A549 (cell line): Measurements from ENCODE around the gene LRRC4C. TPM values are rescaled to one million over a fixed set of nuclear protein-coding genes. Genes with fewer than 3 reads are reported as not detected.

Experiments used
- ATAC-seq, 2 experiments: fragments of 200-7000 bp in 1 of 2; fragments of >200 bp in 1 of 2; cut with Nextera tagmentation in 1 of 2; cut with Tn5 transposase in 1 of 2; 3 replicates each; pipeline versions ENCODE4 v1.8.0 to v1.9.1; 2018 to 2020; ENCODE audit warnings: mild to moderate bottlenecking in 1 of 2, moderate library complexity in 1 of 2
- CTCF ChIA-PET: fragments of 300-600 bp; sonication (Branson Sonifier 250); formaldehyde crosslinking; extraction: SDS; loops from one replicate; lab custom pipeline; 2021; ENCODE audit warnings: antibody characterized with exemption, inconsistent platforms; lab: Yijun Ruan, JAX
- POLR2A ChIA-PET: fragments of 350-600 bp; formaldehyde crosslinking; extraction: SDS; loops from one replicate; lab custom pipeline; 2021; ENCODE audit warnings: antibody characterized with exemption, inconsistent platforms; lab: Yijun Ruan, JAX
- DNase-seq, 2 experiments: peaks; one replicate each; pipeline versions ENCODE4 v3.0.0 to v3.0.0-alpha.2; 2011 to 2016; ENCODE audit warnings: low read depth in 1 of 2, low spot score in 1 of 2
- FAIRE-seq: peaks from 2 replicates; lab custom pipeline; 2011; peaks lifted over from hg19 to GRCh38; lab: Jason Lieb, UNC
- H3K27ac ChIP-seq, 2 experiments: fragments of >200 bp; sonication (Bioruptor Twin); formaldehyde crosslinking; 3 replicates each; pipeline ENCODE4 v1.5.1; 2016 to 2017
- H3K4me1 ChIP-seq: fragments of >200 bp; sonication (Bioruptor Twin); formaldehyde crosslinking; 3 replicates; pipeline ENCODE4 v1.6.1; 2016
- H3K4me2 ChIP-seq: fragments of >200 bp; sonication (Bioruptor Twin); formaldehyde crosslinking; 3 replicates; pipeline ENCODE4 v1.6.1; 2016
- H3K4me3 ChIP-seq: fragments of >200 bp; sonication (Bioruptor Twin); formaldehyde crosslinking; 3 replicates; pipeline ENCODE4 v1.5.1; 2016
- H3K9me3 ChIP-seq: fragments of >200 bp; sonication (Bioruptor Twin); formaldehyde crosslinking; 3 replicates; pipeline ENCODE4 v1.6.1; 2016
- BCL3 ChIP-seq: fragments of >200 bp; sonication (Bioruptor Twin); formaldehyde crosslinking; IDR thresholded peaks from 3 replicates; pipeline ENCODE4 v1.6.1; 2016
- CBX8 ChIP-seq: fragments of 200-600 bp; sonication (generic); IDR thresholded peaks from 2 replicates; pipeline ENCODE4 v1.6.1; 2016
- CHD2 ChIP-seq: fragments of 150-350 bp; IDR thresholded peaks from 2 replicates; pipeline ENCODE4 v1.6.1; 2014; ENCODE audit warnings: low read length; ENCODE audit not compliant: partially characterized antibody
- CHD4 ChIP-seq: fragments of 200-600 bp; sonication (generic); IDR thresholded peaks from 2 replicates; pipeline ENCODE4 v1.6.1; 2016; ENCODE audit warnings: antibody characterized with exemption, mild to moderate bottlenecking, borderline replicate concordance
- EHF ChIP-seq: fragments of 250-450 bp; sonication (Bioruptor Pico); IDR thresholded peaks from 2 replicates; pipeline ENCODE4 v1.5.0; 2020; ENCODE audit warnings: mild to moderate bottlenecking
- ESRRA ChIP-seq: fragments of 150-350 bp; IDR thresholded peaks from 2 replicates; pipeline ENCODE4 v1.6.1; 2014; ENCODE audit warnings: mild to moderate bottlenecking, low read length, borderline replicate concordance
- FOSB ChIP-seq: fragments of 250-450 bp; sonication (Bioruptor Pico); IDR thresholded peaks from 2 replicates; pipeline ENCODE4 v1.5.0; 2020; ENCODE audit warnings: mild to moderate bottlenecking, moderate library complexity
- FOSL2 ChIP-seq, 2 experiments: fragments of 450-650 bp in 1 of 2; fragments of >200 bp in 1 of 2; sonication (Bioruptor Twin) in 1 of 2; formaldehyde crosslinking; IDR thresholded peaks; 2 replicates each; pipeline versions ENCODE4 v1.5.0 to v1.6.1; 2016 to 2020; ENCODE audit warnings: mild to moderate bottlenecking in 1 of 2, moderate library complexity in 1 of 2
- HES2 ChIP-seq: fragments of >200 bp; sonication (Bioruptor Twin); formaldehyde crosslinking; IDR thresholded peaks from 2 replicates; pipeline ENCODE4 v1.6.1; 2016
- HOXA7 ChIP-seq: fragments of 250-450 bp; sonication (Bioruptor Pico); IDR thresholded peaks from 2 replicates; pipeline ENCODE4 v1.5.0; 2020; ENCODE audit warnings: mild to moderate bottlenecking, moderate library complexity
- JUN ChIP-seq, 2 experiments: fragments of >200 bp; sonication (Bioruptor Twin); formaldehyde crosslinking; IDR thresholded peaks; 2 replicates in 1 of 2; 3 replicates in 1 of 2; pipeline ENCODE4 v1.6.1; 2016 to 2017
- KDM1A ChIP-seq: fragments of 200-600 bp; sonication (generic); IDR thresholded peaks from 2 replicates; pipeline ENCODE4 v1.6.1; 2016; ENCODE audit warnings: low read depth, mild to moderate bottlenecking
- NFE2L2 ChIP-seq: fragments of 150-350 bp; conservative IDR thresholded peaks from 2 replicates; pipeline ENCODE4 v1.6.1; 2014; ENCODE audit warnings: low read length
- NR3C1 ChIP-seq: fragments of >200 bp; sonication (Bioruptor Twin); formaldehyde crosslinking; IDR thresholded peaks from 3 replicates; pipeline ENCODE4 v1.6.1; 2017
- PHF8 ChIP-seq: fragments of 200-600 bp; sonication (generic); IDR thresholded peaks from 2 replicates; pipeline ENCODE4 v1.6.1; 2016; ENCODE audit warnings: low read depth, mild to moderate bottlenecking, antibody characterized with exemption, moderate library complexity, borderline replicate concordance
- RCOR1 ChIP-seq: fragments of 150-350 bp; IDR thresholded peaks from 2 replicates; pipeline ENCODE4 v1.6.1; 2014; ENCODE audit warnings: antibody characterized with exemption, low read length, low read depth
- RFX5 ChIP-seq: fragments of 450-650 bp; IDR thresholded peaks from 2 replicates; pipeline ENCODE4 v1.7.1; 2014; ENCODE audit warnings: antibody characterized with exemption, mild to moderate bottlenecking, moderate library complexity
- RNF2 ChIP-seq: fragments of 200-600 bp; sonication (generic); IDR thresholded peaks from 2 replicates; pipeline ENCODE4 v1.6.1; 2016; ENCODE audit warnings: low read depth, mild to moderate bottlenecking, antibody characterized with exemption, moderate library complexity, borderline replicate concordance
- SMC3 ChIP-seq: fragments of >200 bp; sonication (Bioruptor Twin); formaldehyde crosslinking; IDR thresholded peaks from 3 replicates; pipeline ENCODE4 v1.6.1; 2018; ENCODE audit warnings: inconsistent platforms
- TFCP2L1 ChIP-seq: fragments of 250-450 bp; sonication (Bioruptor Pico); IDR thresholded peaks from 2 replicates; pipeline ENCODE4 v1.5.0; 2021; ENCODE audit warnings: mild to moderate bottlenecking
- ZC3H11A ChIP-seq: fragments of 450-650 bp; IDR thresholded peaks from 2 replicates; pipeline ENCODE4 v1.6.1; 2014; ENCODE audit warnings: antibody characterized with exemption, mild to moderate bottlenecking
- WGBS: methylation state at CpG from one replicate; pipeline ENCODE4 v1.1.6; 2017; ENCODE audit errors: missing lambda C conversion rate; 5-methylcytosine and 5-hydroxymethylcytosine counted together
- polyA plus RNA-seq, 4 experiments: library from polyadenylated mRNA; depleted of rRNA in 3 of 4; stranded (reverse); fragments of >200 nt; fragmentation: RNase III in 1 of 4; extraction: RNeasy Plus Mini Kit Qiagen cat#74134 plus additional on column Dnase treatment in 1 of 4; gene quantifications; 2 replicates in 3 of 4; 3 replicates in 1 of 4; pipeline ENCODE4 v1.2.3, GENCODE V29; 2011 to 2017
- TF ChIP-seq, protein P1 (sequence below): fragments of 250-450 bp; sonication (Bioruptor Pico); IDR thresholded peaks from 2 replicates; pipeline ENCODE4 v1.5.0; 2020; ENCODE audit warnings: low read depth, mild to moderate bottlenecking, moderate library complexity
- TF ChIP-seq, protein P2 (sequence below): fragments of >200 bp; sonication (Bioruptor Twin); formaldehyde crosslinking; IDR thresholded peaks from 3 replicates; pipeline ENCODE4 v1.5.1; 2016

LRRC4C gene
- polyA plus RNA-seq, 2 of the 4 experiments (the other 2 are of a cell fraction) = not detected

DNA sequence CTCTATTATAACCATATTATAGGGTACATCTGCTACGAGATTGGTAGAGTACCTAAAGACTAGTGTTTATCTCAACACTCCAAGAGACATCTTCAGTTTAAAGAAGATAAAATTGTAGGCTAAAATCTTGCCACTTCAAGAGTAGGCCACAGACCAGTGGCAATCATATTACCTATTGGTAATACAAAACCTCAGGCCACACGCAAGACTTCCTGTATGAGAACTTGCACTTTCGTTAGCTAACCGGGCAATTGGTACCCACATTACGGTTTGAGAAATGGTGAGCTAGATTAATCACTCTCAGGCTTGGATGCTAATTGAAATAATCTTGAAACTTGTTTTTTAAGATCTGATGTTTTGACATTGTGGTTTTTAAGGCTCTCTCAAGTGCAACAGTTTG, 772.7 kb downstream of the LRRC4C start:
- no peak for FAIRE-seq
- 45% methylated on average over 5 of the region's 5 CpGs for WGBS
- ChIA-PET CTCF (no interaction called here), POLR2A (no interaction called here)
- H3K9me3 ChIP-seq = no peaks in the 10 kb centered on the region; the same call in 1 of the 3 replicates
- H3K4me1 ChIP-seq = no peaks in the 10 kb centered on the region
- no peak overlapping the region for H3K4me2 ChIP-seq
- no peak overlapping the region for H3K27ac ChIP-seq
- no peak for ATAC-seq
- H3K4me3 ChIP-seq = no peak overlapping the region
- no peak for DNase-seq
- TF ChIP-seq RNF2 (no peak), BCL3 (no peak), NR3C1 (no peak), PHF8 (no peak), NFE2L2 (no peak), ESRRA (no peak)

DNA sequence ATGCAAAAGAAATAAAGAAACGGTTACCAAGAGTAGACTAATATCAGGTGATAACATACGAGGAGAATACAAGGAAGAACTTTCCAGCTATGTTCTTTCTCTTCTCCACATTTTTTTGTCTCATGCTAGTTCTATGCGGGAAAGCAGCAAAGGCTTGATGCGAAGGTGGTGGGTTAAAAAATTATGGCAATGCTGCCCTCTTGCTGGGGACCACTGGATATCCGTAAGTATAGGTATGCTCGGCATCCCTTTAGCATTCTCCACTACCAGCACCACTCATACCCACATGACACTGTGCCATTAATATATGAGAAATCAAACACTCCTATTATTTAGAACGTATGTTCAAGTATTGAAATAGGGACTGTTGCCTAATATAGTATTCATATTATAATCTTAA, 776.4 kb downstream of the LRRC4C start:
- no peaks in the 10 kb centered on the region; the same call in 2 of the 3 replicates for H3K9me3 ChIP-seq
- POLR2A ChIA-PET = no interaction called here
- H3K4me1 ChIP-seq = no peaks in the 10 kb centered on the region
- CTCF ChIA-PET = no interaction called here
- no peak for DNase-seq
- TF ChIP-seq RFX5 = no peak
- TF ChIP-seq ESRRA = no peak
- TF ChIP-seq NR3C1 = no peak
- TF ChIP-seq, protein P1, sequence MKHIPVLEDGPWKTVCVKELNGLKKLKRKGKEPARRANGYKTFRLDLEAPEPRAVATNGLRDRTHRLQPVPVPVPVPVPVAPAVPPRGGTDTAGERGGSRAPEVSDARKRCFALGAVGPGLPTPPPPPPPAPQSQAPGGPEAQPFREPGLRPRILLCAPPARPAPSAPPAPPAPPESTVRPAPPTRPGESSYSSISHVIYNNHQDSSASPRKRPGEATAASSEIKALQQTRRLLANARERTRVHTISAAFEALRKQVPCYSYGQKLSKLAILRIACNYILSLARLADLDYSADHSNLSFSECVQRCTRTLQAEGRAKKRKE (CRISPR knock-in tag) = no peak
- no peak for TF ChIP-seq RCOR1
- TF ChIP-seq SMC3 = no peak
- no peak for TF ChIP-seq TFCP2L1 (CRISPR knock-in tag)
- FAIRE-seq = no peak
- H3K4me2 ChIP-seq = no peak overlapping the region
- no peak overlapping the region for H3K4me3 ChIP-seq
- 15% methylated on average over 7 of the region's 7 CpGs for WGBS
- ATAC-seq = no peak
- H3K27ac ChIP-seq = no peak overlapping the region

DNA sequence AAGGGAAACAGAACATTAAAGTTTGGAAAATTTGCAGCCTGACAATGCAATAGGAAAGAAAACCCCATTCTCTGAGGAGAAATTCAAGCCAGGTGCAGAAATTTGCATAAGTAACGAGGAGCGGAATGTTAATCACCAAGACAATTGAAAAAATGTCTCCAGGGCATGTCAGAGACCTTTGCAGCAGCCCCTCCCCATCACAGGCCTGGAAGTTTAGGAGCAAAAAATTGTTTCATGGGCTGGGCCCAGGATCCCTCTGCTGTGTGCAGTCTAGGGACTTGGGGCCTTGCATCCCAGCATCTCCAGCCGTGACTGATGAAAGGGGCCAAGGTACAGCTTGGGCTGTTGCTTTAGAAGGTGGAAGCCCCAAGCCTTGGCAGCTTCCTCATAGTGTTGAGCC, 780.2 kb downstream of the LRRC4C start:
- CTCF ChIA-PET = no interaction called here
- Histone ChIP-seq H3K4me3 (no peak overlapping the region), H3K27ac (no peak overlapping the region), H3K4me1 (no peaks in the 10 kb centered on the region), H3K4me2 (no peak overlapping the region), H3K9me3 (no peaks in the 10 kb centered on the region; the same call in 2 of the 3 replicates)
- FAIRE-seq (no peak), ATAC-seq (no peak), DNase-seq (no peak)
- WGBS = 5% methylated on average over 3 of the region's 3 CpGs
- TF ChIP-seq RCOR1 (no peak), PHF8 (no peak)
- POLR2A ChIA-PET = no interaction called here

- 10% methylated on average over 2 of the region's 2 CpGs for WGBS
Observed at GRCh38 chr11:40647295-40647694, 812.2 kb downstream of the LRRC4C start.

More at GRCh38 chr11:40647295-40647694, 812.2 kb downstream of the LRRC4C start:
- Histone ChIP-seq H3K9me3 (no peaks in the 10 kb centered on the region), H3K4me1 (no peaks in the 10 kb centered on the region), H3K27ac (no peak overlapping the region), H3K4me2 (no peak overlapping the region), H3K4me3 (no peak overlapping the region)
- ATAC-seq (no peak), DNase-seq (no peak), FAIRE-seq (no peak)
- TF ChIP-seq, protein P2, sequence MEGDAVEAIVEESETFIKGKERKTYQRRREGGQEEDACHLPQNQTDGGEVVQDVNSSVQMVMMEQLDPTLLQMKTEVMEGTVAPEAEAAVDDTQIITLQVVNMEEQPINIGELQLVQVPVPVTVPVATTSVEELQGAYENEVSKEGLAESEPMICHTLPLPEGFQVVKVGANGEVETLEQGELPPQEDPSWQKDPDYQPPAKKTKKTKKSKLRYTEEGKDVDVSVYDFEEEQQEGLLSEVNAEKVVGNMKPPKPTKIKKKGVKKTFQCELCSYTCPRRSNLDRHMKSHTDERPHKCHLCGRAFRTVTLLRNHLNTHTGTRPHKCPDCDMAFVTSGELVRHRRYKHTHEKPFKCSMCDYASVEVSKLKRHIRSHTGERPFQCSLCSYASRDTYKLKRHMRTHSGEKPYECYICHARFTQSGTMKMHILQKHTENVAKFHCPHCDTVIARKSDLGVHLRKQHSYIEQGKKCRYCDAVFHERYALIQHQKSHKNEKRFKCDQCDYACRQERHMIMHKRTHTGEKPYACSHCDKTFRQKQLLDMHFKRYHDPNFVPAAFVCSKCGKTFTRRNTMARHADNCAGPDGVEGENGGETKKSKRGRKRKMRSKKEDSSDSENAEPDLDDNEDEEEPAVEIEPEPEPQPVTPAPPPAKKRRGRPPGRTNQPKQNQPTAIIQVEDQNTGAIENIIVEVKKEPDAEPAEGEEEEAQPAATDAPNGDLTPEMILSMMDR = no peak
- no peak for TF ChIP-seq BCL3
- TF ChIP-seq HES2 = no peak
- no peak for TF ChIP-seq CHD4
- TF ChIP-seq FOSB (CRISPR knock-in tag) = no peak
- no peak for TF ChIP-seq KDM1A
- no peak for TF ChIP-seq PHF8
- no peak for TF ChIP-seq ZC3H11A
- TF ChIP-seq SMC3 = no peak
- TF ChIP-seq CHD2 = no peak
- no peak for TF ChIP-seq FOSL2 (IDR thresholded peaks at IDR 0.05)
- no peak for TF ChIP-seq FOSL2 (CRISPR knock-in tag; IDR thresholded peaks at IDR 0.05)
- TF ChIP-seq JUN (IDR thresholded peaks at IDR 0.05) = no peak
- TF ChIP-seq HOXA7 = no peak
- TF ChIP-seq EHF = no peak
- no peak for TF ChIP-seq ESRRA
- no peak for TF ChIP-seq CBX8
- no peak for TF ChIP-seq NR3C1
- CTCF ChIA-PET = no interaction called here
- POLR2A ChIA-PET = no interaction called here
